Measurements from ENCODE around the gene NR0B2. TPM values are rescaled to one million over a fixed set of nuclear protein-coding genes. Genes with fewer than 3 reads are reported as not detected.
"Not testable (repeated sequence)": the region's sequence is repeated elsewhere in the genome, so short reads cannot be mapped to it uniquely, and the experiment has no call there.

Gene NR0B2, protein sequence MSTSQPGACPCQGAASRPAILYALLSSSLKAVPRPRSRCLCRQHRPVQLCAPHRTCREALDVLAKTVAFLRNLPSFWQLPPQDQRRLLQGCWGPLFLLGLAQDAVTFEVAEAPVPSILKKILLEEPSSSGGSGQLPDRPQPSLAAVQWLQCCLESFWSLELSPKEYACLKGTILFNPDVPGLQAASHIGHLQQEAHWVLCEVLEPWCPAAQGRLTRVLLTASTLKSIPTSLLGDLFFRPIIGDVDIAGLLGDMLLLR
- total RNA-seq = 5.1 TPM
- long read RNA-seq, transcript NR0B2-201 (2 exons, 1,156 nt) = major isoform, 7 of 7 reads
- long read RNA-seq, partial matches to known transcripts = 0 of 7 reads
- long read RNA-seq, other reads (novel, unspliced or antisense) = 0 of 7 reads

DNA sequence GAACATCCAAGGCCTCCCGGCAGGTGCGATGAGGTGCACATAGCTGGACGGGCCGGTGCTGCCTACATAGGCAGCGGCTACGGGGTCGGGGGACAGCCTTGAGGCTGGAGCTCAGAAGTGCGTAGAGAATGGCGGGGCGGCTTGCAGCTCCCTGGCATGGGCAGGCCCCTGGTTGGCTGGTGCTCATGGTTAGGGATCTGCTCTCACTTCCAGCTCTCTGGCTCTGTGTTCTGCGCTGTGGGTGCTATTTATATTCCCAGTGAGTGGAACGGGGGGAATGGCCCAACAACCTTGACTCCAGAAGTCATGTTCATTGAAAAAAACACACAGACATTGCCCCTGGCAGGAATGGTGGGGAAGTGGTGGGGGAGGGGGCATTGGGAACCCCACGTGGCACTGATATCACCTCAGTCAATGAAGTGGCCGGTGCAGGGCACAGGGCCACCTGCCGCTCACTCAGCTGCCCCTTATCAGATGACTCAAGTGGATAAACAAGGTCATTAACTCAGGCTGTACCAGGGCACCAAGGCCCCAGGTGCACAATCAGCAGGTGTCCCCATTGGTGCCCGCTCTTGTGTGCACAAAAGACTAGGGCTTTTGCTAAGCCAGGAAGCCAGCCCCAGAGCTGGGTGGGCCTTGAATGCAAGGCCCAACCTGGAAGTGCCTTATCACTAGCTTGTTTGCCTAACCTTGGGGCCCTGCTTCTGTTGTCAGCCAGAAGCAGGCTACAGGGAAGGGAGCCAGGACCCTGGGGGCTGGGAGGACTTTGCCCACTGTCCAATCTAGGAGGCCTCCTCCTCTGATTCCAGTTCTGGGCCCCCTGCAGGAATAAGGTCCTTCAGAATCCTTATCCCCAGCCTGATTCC, at the start of gene NR0B2:
Gene NR0B2, minus strand, starts transcription at position 222 of the 866 bp plus-strand sequence. Its CDS starts 35 bp downstream, at position 187.
- ATAC-seq (ENCODE audit: poor library complexity) (peak; percentile 82), DNase-seq (peak; percentile 75)
- intact Hi-C loops (cut with DNase I) = no loop called here

DNA sequence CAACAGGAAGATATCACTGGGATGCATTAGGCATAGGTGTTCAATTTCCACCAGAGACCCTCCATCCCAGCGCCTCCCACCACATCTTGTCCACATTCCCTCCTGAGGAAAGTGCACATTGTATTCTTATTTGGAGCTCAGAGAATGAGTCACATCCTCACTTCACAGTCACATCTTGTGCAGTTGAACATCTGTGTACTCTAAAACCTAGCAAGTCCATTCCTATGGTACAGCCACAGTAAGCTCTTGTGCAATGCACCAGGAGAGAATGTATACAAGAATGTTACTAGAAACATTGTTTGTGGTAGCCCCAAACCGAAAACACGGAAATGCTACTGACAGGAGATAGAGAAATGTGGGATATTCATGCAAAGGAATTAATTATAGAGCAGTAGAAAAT, 48.1 kb upstream of the NR0B2 start:
- intact Hi-C loops (cut with DNase I) = no loop called here
- ATAC-seq (ENCODE audit: poor library complexity) (no peak), DNase-seq (no peak)

DNA sequence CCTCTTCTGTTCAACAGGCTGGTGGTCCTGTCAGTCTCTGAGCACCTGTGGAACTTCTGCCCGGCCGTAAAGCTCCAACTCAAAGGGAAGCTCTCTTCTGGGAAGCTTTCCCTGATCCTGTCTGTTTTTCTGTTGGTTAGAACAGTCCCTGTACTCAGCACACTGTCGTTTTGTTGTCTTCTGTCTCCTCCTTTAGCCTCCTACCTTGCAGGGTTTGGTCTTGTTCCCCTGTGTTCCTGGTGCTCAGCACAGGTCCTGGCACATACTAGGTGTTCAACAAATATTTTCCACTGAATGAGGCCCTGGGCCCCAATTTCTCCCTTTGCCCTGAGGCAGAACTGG, 46.8 kb upstream of the NR0B2 start:
- ATAC-seq (ENCODE audit: poor library complexity) (no peak), DNase-seq (no peak)
- intact Hi-C loops (cut with DNase I) = no loop called here

DNA sequence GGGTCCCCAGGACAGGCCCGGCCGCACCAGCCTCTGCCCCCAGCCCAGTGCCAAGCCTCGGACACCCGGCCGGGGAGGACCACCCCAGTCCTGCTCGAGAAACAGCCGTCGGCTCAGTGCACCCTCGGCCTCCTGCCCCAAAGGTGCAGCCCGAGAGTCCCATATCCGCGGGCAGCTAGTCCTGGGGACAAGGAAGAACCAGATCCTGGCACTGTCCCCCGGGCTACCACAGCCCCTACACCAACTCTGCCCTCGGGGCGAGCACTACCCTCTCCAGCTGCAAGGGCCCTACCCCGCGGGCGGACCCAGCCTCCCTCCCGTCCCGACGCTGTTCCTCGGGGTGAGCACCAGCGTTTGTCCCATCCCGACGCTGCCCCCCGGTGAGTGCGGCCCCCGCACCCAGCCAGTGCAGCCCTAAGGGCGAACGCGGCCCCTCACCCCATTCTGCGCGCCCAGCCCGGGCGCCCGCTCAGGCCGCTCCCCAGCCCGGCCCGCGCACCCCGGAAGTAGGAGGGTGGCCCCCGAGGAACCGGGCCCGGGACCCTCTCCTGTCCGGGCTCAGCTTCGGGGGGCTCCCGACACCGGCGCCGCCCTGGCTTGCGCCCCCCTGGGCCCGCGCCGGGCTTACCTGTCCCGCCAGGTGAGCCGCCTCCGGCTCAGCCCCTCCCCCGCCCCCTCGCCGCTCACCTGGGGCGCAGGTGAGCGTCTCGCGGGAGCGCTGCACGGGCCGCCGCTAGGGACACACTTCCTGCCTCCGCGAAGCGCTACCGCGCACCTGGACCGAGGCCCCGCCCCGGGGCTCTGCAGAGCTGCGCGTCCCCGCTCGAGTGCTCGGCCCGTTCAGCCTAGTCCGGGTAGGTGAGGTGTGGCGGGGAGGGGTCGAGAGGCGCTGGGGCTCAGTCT, 46.2 kb upstream of the NR0B2 start, which contains the start of gene KDF1:
Gene KDF1, minus strand, starts transcription at position 747 of the 903 bp plus-strand sequence. CDS start 8,088 bp downstream, outside the sequence.
- ATAC-seq (ENCODE audit: poor library complexity) (peak; percentile 61), DNase-seq (no peak)
- intact Hi-C loops (cut with DNase I) = no loop called here

DNA sequence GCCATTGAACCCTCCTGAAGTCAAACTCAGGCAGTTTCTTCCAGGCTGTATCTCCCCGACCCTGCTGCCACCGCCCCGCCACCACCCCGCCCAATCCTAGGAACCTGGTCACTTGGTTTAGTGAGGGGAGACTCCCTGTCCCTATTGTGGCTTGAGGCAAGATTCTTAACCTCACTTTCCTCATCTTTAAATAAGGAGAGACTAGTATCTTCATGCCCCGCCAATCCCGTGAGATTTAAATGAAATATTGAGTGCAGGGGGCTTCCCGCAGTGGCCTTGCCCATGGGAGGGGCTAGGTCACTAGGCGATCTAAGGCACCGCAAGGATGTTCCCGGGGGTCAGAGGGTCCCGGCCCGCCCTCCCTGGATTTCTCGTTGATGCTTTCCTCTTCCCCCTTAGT, 45.5 kb upstream of the NR0B2 start:
- DNase-seq (no peak), ATAC-seq (ENCODE audit: poor library complexity) (no peak)
- intact Hi-C loops (cut with DNase I) = no loop called here

DNA sequence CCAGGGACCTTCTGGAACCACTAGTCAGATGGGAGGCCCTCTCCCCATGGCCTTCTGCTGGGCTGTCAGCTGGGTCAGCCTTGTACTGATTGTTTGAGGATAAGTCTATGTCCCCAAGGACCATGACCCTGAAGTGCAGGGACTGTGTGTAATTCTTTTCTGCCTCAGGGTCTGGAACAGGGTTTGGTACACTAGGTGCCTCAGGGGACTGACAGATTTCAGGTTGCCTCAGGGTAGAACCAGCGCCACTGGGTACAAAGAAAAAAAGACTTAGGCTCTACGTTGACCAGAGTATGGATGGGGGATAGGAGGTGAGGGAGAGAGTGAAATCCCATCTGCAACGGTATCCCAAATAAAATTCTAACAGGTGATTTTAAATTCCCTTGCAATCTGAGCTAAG, 43.5 kb upstream of the NR0B2 start:
- intact Hi-C loops (cut with DNase I) = no loop called here
- no peak for ATAC-seq (ENCODE audit: poor library complexity)
- no peak for DNase-seq

DNA sequence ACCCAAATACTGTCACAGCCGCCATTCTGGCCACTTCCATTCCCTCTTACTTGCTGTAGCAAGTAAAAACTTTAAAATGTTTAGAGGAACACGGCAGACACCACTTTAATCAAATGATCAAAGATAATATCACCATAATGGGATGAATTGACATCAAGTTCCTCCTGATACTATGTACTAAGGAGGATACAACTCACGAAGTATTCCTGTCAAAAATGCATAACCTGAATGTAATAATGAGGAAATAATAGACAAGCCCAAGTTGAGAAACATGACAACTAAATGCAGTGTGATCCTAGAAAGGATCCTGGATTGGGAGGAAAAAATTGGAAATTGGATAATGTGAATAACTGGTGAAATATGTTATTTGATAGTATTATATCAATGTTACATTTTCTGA, 42.5 kb upstream of the NR0B2 start:
- no peak for ATAC-seq (ENCODE audit: poor library complexity)
- intact Hi-C loops (cut with DNase I) = no loop called here
- no peak for DNase-seq

DNA sequence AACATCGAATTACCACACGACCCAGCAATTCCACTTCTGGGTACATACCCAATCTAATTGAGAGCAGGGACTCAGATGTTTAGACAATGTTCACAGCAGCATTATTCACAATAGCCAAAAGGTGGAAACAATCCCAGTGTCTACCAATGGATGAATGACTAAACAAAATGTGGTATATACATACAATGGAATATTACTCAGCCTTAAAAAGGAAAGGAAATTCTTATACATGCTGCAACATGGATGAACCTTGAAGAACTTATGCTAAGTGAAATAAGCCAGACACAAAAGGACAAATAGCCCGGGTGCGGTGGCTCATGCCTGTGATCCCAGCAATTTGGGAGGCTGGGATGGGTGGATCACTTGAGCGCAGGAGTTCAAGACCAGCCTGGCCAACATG, 39.6 kb upstream of the NR0B2 start:
- intact Hi-C loops (cut with DNase I) = no loop called here
- DNase-seq = no peak
- ATAC-seq (ENCODE audit: poor library complexity) = no peak

DNA sequence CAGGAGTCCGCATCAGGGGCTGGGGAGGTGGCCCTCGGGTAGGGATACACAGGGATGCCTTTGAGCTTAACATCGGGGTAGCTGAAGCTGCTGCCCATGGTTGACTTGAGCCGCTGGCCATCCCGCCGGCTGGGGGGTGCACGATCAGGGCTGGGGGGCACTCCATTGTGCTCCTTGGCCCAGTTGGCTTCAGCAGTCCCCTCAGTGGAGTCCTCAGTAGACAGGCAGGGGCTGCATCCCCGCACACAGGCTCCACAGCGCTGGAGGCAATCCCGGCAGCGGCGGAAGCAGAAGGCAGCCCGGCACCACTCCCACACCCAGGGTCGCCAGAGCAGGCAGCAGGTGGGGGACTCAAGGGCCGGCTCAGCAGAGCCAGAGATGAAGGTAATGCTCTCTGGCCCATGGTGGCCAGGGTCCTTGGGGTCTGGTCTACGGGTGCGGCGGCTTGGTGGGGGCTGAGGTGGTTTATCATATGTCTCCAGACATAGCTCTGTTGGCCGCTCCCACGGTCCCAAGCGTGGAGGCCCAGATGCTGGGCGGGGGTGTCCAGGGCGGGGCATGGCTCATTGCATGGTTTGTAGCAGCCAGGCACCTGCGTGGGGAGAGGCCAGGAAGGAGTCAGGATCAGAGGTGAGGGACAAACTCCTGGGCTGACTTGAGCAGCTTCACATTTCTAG, 38.2 kb upstream of the NR0B2 start:
- no peak for ATAC-seq (ENCODE audit: poor library complexity)
- intact Hi-C loops (cut with DNase I) = no loop called here
- no peak for DNase-seq

DNA sequence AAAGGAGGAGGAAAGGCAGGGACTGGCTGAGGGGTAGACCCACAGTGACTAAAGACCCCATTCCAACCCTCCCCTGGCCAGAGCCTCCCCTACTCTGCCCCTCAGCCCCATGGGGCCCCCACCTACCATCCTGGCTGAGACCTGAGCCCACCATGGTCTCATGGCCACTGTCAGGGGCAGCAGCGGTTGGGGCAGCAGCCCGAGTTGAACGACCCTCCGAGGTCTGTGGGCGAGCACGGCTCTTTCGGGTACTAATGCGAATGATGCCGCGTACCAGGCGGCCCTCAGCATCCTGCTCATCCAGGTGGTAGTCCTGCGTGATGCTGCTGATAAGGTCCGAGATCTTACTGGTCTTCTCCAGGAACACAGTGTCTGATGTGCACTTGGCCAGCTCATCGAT, 37.4 kb upstream of the NR0B2 start:
- DNase-seq = no peak
- ATAC-seq (ENCODE audit: poor library complexity) = no peak
- intact Hi-C loops (cut with DNase I) = no loop called here

DNA sequence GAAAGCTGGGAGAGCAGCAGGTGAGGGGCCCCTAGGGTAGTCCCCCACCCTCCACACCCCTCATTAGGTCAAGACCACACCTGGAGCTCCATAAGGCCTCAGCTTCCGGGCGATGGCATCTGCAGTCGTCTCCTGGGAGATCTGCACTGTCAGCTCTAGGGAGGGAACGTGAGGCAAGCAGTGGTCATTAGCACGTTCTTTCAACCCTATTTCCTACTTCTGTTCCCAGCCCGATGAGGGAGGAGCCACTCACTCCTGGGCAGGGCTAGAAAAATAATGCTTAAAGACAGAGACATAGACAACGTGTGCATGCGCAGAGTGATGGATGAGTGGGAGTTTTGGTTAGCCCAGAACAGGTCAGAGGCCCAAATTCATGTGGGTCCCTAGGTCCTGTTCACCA, 36.8 kb upstream of the NR0B2 start:
- no peak for DNase-seq
- intact Hi-C loops (cut with DNase I) = no loop called here
- ATAC-seq (ENCODE audit: poor library complexity) = no peak

DNA sequence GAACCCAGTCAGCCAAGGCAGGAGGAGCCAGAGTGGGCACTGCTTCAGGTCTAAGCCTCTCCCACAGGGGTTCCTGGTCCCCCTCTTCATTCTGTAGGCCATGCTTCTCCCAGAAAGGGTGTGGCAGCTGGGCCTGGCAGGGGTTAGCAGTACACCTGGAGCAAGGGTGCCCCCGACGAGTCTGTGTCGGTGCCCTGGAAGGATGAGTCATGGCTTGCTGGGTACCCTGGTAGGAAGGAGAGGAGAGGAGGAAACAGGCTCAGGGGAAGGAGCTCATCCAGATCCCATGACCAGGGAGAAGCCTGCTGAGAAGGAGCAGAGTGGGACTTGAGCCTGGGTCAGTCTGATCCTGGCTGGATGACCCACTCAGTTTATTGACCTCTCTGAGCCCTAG, 36.1 kb upstream of the NR0B2 start:
- intact Hi-C loops (cut with DNase I) = no loop called here
- ATAC-seq (ENCODE audit: poor library complexity) (peak; percentile 5), DNase-seq (no peak)

DNA sequence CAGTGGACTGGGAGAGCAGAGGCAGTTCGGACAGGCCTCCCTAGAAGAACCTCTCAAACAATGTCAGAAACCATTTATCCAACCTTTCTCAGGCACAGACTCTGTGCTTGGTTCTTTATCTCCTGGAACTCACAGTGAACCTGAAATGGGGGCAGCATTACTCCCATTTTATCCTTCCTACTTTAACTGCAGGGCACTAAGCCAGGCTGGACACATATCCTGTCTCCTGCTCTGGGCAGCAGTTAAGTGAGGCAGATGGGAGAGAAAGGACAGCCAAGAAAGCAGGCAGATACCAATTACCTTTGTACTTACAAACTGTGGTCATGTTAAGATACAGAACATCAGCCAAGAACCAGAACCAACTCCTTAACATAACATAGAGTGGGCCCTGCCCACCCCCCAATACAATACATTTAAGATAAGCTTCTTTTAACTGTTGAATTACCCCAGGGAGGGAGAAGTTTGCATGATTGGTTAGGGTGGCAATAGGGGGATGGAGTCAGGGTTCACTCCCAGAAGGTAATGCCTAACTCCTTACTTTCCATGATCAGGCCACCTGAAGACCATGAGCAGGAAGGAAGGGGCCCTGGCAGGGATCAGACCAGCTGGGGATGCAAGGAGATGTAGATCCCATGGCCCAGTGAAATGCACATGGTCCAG, 35.6 kb upstream of the NR0B2 start:
- DNase-seq = no peak
- intact Hi-C loops (cut with DNase I) = no loop called here
- ATAC-seq (ENCODE audit: poor library complexity) = peak; percentile 68

DNA sequence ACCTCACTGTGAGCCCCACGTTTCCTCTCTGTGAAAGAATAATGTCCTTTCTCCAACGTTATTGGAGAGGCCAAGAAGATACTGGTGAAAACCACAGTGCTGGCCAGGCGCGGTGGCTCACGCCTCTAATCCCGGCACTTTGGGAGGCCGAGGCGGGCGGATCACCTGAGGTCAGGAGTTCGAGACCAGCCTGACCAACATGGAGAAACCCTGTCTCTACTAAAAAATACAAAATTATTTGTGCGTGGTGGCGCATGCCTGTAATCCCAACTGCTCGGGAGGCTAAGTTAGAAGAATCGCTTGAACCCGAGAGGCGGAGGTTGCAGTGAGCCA, 34.9 kb upstream of the NR0B2 start:
- DNase-seq; intact Hi-C loops (cut with DNase I); ATAC-seq (ENCODE audit: poor library complexity): not testable (repeated sequence)

DNA sequence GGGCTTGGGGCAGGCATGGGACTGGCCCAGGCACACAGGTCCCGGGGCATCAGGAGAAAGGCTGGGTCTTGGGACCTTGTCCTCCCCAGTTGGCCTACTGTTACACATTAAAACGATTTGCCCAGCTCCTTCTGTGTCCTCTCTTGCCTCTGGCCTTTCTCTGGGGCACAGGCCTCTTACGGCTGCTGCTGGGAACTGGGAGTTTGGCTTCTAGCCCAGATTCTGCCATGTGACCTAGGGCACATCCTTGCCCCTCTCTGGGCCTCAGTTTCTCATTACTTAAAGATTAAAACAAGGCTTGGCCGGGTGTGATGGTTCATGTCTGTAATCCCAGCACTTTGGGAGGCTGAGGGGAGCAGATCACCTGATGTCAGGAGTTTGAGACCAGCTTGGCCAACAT, 32.5 kb upstream of the NR0B2 start:
- ATAC-seq (ENCODE audit: poor library complexity) (peak; percentile 13), DNase-seq (no peak)
- intact Hi-C loops (cut with DNase I) = no loop called here

DNA sequence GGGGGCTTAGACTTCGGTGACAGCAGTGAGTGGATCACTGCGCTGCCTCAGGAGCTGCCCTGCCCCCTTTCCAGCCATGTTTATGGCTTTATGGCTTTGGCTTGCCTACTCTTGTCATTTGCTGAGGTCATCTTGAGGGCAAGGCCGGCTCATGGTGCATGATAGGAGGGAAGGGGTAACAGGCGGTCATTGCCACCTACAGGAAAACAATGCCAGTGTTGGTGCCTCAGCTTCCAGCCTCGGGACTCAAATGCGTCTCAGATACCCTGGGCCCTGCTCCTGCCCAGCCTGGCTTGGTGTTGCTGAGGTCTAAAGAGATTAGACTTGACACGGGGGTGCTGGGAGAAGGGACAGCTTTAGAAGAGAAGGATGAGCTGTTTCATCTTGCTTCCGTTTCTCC, 32.0 kb upstream of the NR0B2 start:
- intact Hi-C loops (cut with DNase I) = no loop called here
- DNase-seq = no peak
- ATAC-seq (ENCODE audit: poor library complexity) = peak; percentile 54

DNA sequence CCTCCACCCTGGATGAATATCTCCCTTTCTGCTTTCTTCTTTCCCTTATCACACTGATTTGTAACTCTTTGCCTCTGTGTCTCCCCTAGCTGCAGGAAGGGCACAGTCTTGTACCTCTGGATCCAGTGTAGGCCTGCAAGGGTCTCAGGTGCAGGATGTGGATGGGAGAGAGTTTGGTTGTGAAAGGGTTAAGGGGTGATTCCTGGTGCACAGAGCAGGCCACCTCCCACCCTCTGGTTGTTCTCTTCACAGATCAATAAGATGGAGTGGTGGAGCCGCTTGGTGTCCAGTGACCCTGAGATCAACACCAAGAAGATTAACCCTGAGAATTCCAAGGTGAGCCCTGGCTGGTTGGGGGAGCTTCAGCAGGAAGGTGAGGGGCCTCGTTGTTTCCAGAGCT, 31.4 kb upstream of the NR0B2 start:
- intact Hi-C loops (cut with DNase I) = no loop called here
- DNase-seq (no peak), ATAC-seq (ENCODE audit: poor library complexity) (no peak)

DNA sequence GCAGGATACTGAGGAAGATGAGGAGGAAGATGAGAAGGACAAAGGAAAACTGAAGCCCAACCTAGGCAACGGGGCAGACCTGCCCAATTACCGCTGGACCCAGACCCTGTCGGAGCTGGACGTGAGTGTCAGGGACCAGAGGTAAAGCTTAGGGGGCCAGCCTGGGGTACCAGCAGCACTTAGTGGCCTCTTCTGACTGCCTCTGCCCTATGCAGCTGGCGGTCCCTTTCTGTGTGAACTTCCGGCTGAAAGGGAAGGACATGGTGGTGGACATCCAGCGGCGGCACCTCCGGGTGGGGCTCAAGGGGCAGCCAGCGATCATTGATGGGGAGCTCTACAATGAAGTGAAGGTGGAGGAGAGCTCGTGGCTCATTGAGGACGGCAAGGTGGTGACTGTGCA, 28.9 kb upstream of the NR0B2 start:
- DNase-seq = no peak
- intact Hi-C loops (cut with DNase I) = no loop called here
- no peak for ATAC-seq (ENCODE audit: poor library complexity)

Measured in Right ventricle myocardium superior (tissue), 1 donor.